ENCODE data around the gene CX3CR1. TPM values are rescaled to one million over a fixed set of nuclear protein-coding genes. Genes with fewer than 3 reads are reported as not detected.
"Not testable (repeated sequence)": the region's sequence is repeated elsewhere in the genome, so short reads cannot be mapped to it uniquely, and the experiment has no call there.

Gene CX3CR1
- total and polyA plus RNA-seq, 9 of the 15 experiments (the other 6 are each of a cell fraction or from before 2014, with no cell fraction given): 0.03 to 0.21 TPM; not detected in 7

DNA sequence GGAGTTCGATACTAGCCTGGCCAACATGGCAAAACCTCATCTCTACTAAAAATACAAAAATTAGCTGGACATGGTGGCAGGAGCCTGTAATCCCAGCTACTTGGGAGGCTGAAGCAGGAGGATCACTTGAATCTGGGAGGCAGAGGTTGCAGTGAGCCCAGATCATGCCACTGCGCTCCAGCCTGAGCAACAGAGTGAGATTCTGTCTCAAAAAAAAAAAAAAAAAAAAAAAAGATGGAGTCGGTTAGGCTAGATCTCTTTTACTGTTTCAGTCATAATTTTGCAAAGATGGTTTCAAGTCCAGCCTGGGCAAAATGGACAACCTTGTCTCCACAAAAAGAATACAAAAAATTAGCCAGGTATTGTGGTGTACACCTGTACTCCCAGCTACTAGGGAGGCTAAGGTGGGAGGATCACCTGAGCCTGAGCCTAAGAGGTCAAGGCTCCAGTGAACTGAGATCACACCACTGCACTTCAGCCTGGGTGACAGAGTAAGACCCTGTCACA, 42.4 kb upstream of the CX3CR1 start (continued):
- TF ChIP-seq, protein P1, sequence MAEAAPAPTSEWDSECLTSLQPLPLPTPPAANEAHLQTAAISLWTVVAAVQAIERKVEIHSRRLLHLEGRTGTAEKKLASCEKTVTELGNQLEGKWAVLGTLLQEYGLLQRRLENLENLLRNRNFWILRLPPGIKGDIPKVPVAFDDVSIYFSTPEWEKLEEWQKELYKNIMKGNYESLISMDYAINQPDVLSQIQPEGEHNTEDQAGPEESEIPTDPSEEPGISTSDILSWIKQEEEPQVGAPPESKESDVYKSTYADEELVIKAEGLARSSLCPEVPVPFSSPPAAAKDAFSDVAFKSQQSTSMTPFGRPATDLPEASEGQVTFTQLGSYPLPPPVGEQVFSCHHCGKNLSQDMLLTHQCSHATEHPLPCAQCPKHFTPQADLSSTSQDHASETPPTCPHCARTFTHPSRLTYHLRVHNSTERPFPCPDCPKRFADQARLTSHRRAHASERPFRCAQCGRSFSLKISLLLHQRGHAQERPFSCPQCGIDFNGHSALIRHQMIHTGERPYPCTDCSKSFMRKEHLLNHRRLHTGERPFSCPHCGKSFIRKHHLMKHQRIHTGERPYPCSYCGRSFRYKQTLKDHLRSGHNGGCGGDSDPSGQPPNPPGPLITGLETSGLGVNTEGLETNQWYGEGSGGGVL (CRISPR knock-in tag; IDR thresholded peaks at IDR 0.05): peak; percentile 72
- TF ChIP-seq, protein P2, sequence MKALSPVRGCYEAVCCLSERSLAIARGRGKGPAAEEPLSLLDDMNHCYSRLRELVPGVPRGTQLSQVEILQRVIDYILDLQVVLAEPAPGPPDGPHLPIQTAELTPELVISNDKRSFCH (CRISPR knock-in tag; IDR thresholded peaks at IDR 0.05): not testable (repeated sequence)
- TF ChIP-seq, protein P2 (tag; IDR thresholded peaks at IDR 0.05): peak; percentile 97
- TF ChIP-seq, protein P3, sequence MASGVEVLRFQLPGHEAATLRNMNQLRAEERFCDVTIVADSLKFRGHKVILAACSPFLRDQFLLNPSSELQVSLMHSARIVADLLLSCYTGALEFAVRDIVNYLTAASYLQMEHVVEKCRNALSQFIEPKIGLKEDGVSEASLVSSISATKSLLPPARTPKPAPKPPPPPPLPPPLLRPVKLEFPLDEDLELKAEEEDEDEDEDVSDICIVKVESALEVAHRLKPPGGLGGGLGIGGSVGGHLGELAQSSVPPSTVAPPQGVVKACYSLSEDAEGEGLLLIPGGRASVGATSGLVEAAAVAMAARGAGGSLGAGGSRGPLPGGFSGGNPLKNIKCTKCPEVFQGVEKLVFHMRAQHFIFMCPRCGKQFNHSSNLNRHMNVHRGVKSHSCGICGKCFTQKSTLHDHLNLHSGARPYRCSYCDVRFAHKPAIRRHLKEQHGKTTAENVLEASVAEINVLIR (CRISPR knock-in tag; IDR thresholded peaks at IDR 0.05): peak; percentile 76
- TF ChIP-seq PPARD (CRISPR knock-in tag; IDR thresholded peaks at IDR 0.05) (peak; percentile 43; the same call in 1 of the 2 replicates), BACH1 (tag; IDR thresholded peaks at IDR 0.05) (peak; percentile 85; the same call in 1 of the 2 replicates), GTF2A2 (tag; IDR thresholded peaks at IDR 0.05) (peak; percentile 97), ETS2 (tag; IDR thresholded peaks at IDR 0.05; ENCODE audit: borderline replicate concordance, poor library complexity, severe bottlenecking) (peak; percentile 75), SRF (CRISPR knock-in tag; IDR thresholded peaks at IDR 0.05) (peak in 1 of 2 experiments; percentile 65; a peak in 2 of 4 replicates), ZNF444 (CRISPR knock-in tag; IDR thresholded peaks at IDR 0.05) (peak; percentile 67; the same call in 1 of the 2 replicates), POLR2H (tag; IDR thresholded peaks at IDR 0.05; ENCODE audit: low read depth) (peak; percentile 71)
- TF ChIP-seq, protein P4, sequence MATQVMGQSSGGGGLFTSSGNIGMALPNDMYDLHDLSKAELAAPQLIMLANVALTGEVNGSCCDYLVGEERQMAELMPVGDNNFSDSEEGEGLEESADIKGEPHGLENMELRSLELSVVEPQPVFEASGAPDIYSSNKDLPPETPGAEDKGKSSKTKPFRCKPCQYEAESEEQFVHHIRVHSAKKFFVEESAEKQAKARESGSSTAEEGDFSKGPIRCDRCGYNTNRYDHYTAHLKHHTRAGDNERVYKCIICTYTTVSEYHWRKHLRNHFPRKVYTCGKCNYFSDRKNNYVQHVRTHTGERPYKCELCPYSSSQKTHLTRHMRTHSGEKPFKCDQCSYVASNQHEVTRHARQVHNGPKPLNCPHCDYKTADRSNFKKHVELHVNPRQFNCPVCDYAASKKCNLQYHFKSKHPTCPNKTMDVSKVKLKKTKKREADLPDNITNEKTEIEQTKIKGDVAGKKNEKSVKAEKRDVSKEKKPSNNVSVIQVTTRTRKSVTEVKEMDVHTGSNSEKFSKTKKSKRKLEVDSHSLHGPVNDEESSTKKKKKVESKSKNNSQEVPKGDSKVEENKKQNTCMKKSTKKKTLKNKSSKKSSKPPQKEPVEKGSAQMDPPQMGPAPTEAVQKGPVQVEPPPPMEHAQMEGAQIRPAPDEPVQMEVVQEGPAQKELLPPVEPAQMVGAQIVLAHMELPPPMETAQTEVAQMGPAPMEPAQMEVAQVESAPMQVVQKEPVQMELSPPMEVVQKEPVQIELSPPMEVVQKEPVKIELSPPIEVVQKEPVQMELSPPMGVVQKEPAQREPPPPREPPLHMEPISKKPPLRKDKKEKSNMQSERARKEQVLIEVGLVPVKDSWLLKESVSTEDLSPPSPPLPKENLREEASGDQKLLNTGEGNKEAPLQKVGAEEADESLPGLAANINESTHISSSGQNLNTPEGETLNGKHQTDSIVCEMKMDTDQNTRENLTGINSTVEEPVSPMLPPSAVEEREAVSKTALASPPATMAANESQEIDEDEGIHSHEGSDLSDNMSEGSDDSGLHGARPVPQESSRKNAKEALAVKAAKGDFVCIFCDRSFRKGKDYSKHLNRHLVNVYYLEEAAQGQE (IDR thresholded peaks at IDR 0.05; ENCODE audit: borderline replicate concordance): not testable (repeated sequence)
- TF ChIP-seq, protein P4 (CRISPR knock-in tag; IDR thresholded peaks at IDR 0.05; ENCODE audit: low read depth): 0 out of 2 replicates have a peak, but pooled peaks have one; percentile 21
- TF ChIP-seq, protein P5, sequence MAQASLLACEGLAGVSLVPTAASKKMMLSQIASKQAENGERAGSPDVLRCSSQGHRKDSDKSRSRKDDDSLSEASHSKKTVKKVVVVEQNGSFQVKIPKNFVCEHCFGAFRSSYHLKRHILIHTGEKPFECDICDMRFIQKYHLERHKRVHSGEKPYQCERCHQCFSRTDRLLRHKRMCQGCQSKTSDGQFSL (CRISPR knock-in tag; IDR thresholded peaks at IDR 0.05): not testable (repeated sequence)
- TF ChIP-seq, protein P5 (tag; IDR thresholded peaks at IDR 0.05): peak in 1 of 2 experiments; percentile 99; a peak in 2 of 4 replicates
